ENCODE results near the gene SPON2. TPM values are rescaled to one million over a fixed set of nuclear protein-coding genes. Genes with fewer than 3 reads are reported as not detected.

Gene SPON2
- polyA plus RNA-seq, 1 donor (not counting 4 experiments of a cell fraction or from before 2014, with no cell fraction given): 3.3 TPM

DNA sequence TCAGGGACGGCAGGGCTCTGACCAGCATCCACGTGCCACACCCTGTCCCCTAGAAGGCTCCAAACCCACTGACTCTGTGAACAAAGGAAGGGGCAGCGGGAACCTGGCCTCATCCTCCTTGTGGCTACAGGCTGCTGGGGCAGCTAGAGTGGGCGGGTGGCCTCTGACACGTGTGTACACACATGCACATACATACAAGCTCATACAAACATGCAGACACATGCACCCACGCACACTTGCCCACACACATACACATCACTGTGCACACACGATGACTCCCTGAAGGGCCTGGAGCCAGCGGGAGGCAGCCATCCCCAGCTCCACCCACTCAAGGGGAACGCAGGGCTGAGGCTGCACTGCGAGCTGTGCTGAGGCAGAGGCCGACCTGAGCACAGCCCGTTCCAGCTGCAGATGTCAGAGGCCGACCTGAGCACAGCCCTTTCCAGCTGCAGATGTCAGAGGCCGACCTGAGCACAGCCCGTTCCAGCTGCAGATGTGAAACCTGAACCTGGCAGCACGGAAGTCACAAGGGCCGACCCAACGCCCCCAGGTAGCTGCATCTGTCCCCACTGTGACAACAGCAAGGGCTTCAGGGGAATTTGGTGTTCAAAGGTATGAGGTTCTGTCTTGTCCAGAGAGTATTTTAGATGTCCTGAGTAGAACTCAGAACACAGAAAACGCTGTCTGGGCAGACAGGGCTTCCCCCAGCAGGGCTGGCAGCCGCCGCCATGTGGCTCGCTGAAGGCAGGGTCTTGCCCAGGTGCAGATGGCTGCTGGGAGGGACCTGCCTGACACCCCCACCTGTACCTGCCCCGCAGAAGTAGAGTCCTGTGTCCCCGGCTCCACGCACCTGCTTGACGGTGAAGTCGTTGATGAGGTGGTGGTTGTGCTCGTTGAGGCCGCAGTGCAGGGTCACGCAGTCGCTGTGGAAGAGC, 43.0 kb upstream of the SPON2 start:
- no peaks in the 10 kb centered on the region for H3K9me3 ChIP-seq (ENCODE audit: control insufficient read depth, low read depth, low read length)
- FAIRE-seq (no peak), DNase-seq (ENCODE audit: low read depth, low spot score) (no peak)
- TF ChIP-seq, protein P1, sequence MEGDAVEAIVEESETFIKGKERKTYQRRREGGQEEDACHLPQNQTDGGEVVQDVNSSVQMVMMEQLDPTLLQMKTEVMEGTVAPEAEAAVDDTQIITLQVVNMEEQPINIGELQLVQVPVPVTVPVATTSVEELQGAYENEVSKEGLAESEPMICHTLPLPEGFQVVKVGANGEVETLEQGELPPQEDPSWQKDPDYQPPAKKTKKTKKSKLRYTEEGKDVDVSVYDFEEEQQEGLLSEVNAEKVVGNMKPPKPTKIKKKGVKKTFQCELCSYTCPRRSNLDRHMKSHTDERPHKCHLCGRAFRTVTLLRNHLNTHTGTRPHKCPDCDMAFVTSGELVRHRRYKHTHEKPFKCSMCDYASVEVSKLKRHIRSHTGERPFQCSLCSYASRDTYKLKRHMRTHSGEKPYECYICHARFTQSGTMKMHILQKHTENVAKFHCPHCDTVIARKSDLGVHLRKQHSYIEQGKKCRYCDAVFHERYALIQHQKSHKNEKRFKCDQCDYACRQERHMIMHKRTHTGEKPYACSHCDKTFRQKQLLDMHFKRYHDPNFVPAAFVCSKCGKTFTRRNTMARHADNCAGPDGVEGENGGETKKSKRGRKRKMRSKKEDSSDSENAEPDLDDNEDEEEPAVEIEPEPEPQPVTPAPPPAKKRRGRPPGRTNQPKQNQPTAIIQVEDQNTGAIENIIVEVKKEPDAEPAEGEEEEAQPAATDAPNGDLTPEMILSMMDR (optimal IDR thresholded peaks at IDR 0.05 in 1 of 3, IDR thresholded peaks at IDR 0.05 in 1 of 3, conservative IDR thresholded peaks at IDR 0.05 in 1 of 3; ENCODE audit: extremely low read depth in 1 of 3, insufficient read depth in 2 of 3, low read length in 3 of 3): no peak
- no peak for TF ChIP-seq EZH2 (IDR thresholded peaks at IDR 0.05; ENCODE audit: low read length)
- peaks cover 36 to 40% of the 10 kb centered on the region in 2 experiments for H3K36me3 ChIP-seq (ENCODE audit: control insufficient read depth in 2 of 2, extremely low read depth in 1 of 2, insufficient read depth in 2 of 2, low read length in 2 of 2)
- no peak overlapping the region for H3K9ac ChIP-seq (ENCODE audit: control insufficient read depth, extremely low read depth, insufficient read depth, low read length)
- peaks cover 4% of the 10 kb centered on the region for H4K20me1 ChIP-seq (ENCODE audit: control insufficient read depth, extremely low read depth, insufficient read depth, low read length)
- no peak overlapping the region for H2AFZ ChIP-seq (ENCODE audit: control insufficient read depth, low read length)
- no peak overlapping the region for H3K4me3 ChIP-seq (ENCODE audit: control insufficient read depth in 2 of 3, extremely low read depth in 1 of 3, insufficient read depth in 2 of 3, low read depth in 1 of 3, low read length in 3 of 3)
- H3K27ac ChIP-seq (ENCODE audit: control insufficient read depth, insufficient read depth, low read length): no peak overlapping the region
- no peak overlapping the region for H3K4me2 ChIP-seq (ENCODE audit: control insufficient read depth, extremely low read depth, insufficient read depth, low read depth, low read length)
- H3K4me1 ChIP-seq (ENCODE audit: control insufficient read depth, extremely low read depth, insufficient read depth, low read length): peaks cover 17% of the 10 kb centered on the region
- dilution Hi-C loops (cut with MboI; ENCODE audit: extremely low pct_ligation_motif_present, low sequenced_read_pairs): no loop called here
- no peaks in the 10 kb centered on the region for H3K27me3 ChIP-seq (ENCODE audit: control insufficient read depth, extremely low read depth, insufficient read depth, low read length)
- peaks cover 3% of the 10 kb centered on the region for H3K79me2 ChIP-seq (ENCODE audit: control insufficient read depth, insufficient read depth, low read length)
- peaks cover 5% of the 10 kb centered on the region for H3K9me1 ChIP-seq (ENCODE audit: control insufficient read depth, extremely low read depth, insufficient read depth, low read length)

DNA sequence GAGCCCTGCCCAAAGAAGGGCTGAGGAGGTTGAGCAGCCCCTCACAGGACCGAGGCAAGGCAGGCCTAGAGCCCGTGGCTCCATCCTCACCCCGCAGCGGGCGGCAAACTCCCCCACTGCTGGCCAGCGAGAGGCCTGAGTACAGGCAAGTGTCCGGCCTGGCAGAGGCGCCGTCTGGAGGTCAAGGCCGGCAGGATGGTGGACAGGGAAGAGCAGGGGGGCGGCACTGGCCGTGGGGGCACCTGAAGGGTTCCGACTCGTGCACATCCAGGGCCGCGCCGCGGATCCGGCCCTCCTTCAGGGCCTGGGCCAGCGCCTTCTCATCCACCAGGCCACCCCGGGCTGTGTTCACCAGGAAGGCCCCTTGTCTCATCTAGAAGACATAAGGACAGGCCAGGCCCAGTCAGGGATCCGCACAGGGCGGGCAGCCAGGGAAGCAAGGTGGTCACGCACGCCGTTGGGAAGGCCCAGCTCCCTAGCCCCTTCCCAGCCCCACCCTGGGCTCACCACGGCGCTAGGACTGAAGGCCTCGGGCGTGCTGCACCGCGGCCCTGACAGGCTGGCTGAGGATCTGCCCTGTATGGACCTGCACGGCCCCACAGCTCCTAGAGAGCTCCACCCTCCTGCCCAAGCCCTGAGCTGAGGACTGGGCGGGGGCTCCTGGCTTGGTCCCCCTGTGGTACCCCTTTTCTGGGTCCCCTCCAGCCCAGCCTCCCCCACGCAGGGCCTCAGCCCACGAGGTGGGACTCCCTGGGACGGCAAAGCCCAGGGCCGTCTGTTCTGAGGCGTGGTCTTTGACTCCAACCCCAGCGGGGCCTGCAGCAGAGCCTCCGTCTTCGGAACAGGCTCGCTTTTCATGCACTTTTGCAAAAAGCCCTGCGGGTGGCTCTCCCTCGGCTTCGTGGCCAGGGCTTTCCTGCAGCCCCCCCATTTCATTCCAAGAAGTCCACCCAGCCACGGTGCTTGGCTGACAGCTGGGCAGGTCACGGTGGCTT, 42.0 kb upstream of the SPON2 start:
- H4K20me1 ChIP-seq (ENCODE audit: control insufficient read depth, extremely low read depth, insufficient read depth, low read length): peaks cover 4% of the 10 kb centered on the region
- H3K4me1 ChIP-seq (ENCODE audit: control insufficient read depth, extremely low read depth, insufficient read depth, low read length): peaks cover 14% of the 10 kb centered on the region
- no peak overlapping the region for H3K27ac ChIP-seq (ENCODE audit: control insufficient read depth, insufficient read depth, low read length)

More for the DNA sequence above, 42.0 kb upstream of the SPON2 start:
- TF ChIP-seq, protein P1 (optimal IDR thresholded peaks at IDR 0.05 in 1 of 3, IDR thresholded peaks at IDR 0.05 in 1 of 3, conservative IDR thresholded peaks at IDR 0.05 in 1 of 3; ENCODE audit: extremely low read depth in 1 of 3, insufficient read depth in 2 of 3, low read length in 3 of 3): no peak
- no peak for TF ChIP-seq EZH2 (IDR thresholded peaks at IDR 0.05; ENCODE audit: low read length)
- FAIRE-seq (no peak), DNase-seq (ENCODE audit: low read depth, low spot score) (no peak)
- H3K9me1 ChIP-seq (ENCODE audit: control insufficient read depth, extremely low read depth, insufficient read depth, low read length): peaks cover 5% of the 10 kb centered on the region
- no peaks in the 10 kb centered on the region for H3K9me3 ChIP-seq (ENCODE audit: control insufficient read depth, low read depth, low read length)
- peaks cover 3% of the 10 kb centered on the region for H3K79me2 ChIP-seq (ENCODE audit: control insufficient read depth, insufficient read depth, low read length)
- no peaks in the 10 kb centered on the region for H3K27me3 ChIP-seq (ENCODE audit: control insufficient read depth, extremely low read depth, insufficient read depth, low read length)
- H3K4me3 ChIP-seq (ENCODE audit: control insufficient read depth in 2 of 3, extremely low read depth in 1 of 3, insufficient read depth in 2 of 3, low read depth in 1 of 3, low read length in 3 of 3): no peak overlapping the region
- no peak overlapping the region for H3K4me2 ChIP-seq (ENCODE audit: control insufficient read depth, extremely low read depth, insufficient read depth, low read depth, low read length)
- H3K36me3 ChIP-seq (ENCODE audit: control insufficient read depth in 2 of 2, extremely low read depth in 1 of 2, insufficient read depth in 2 of 2, low read length in 2 of 2): peaks cover 35 to 38% of the 10 kb centered on the region in 2 experiments
- H2AFZ ChIP-seq (ENCODE audit: control insufficient read depth, low read length): no peak overlapping the region
- no peak overlapping the region for H3K9ac ChIP-seq (ENCODE audit: control insufficient read depth, extremely low read depth, insufficient read depth, low read length)
- dilution Hi-C loops (cut with MboI; ENCODE audit: extremely low pct_ligation_motif_present, low sequenced_read_pairs): no loop called here

Measured in keratinocyte (primary cell).